OCI-LY7 (cell line): ENCODE measurements around the gene PKD1L1. TPM values are rescaled to one million over a fixed set of nuclear protein-coding genes. Genes with fewer than 3 reads are reported as not detected.

Source experiments
- BruUV-seq: library from RNA; stranded (reverse); fragments of 400-500 nt; replicated peaks from 2 replicates; lab custom pipeline; 2021; lab: Mats Ljungman, UMichigan
- CTCF ChIA-PET: fragments of 300-600 bp; sonication (Branson Sonifier 250); formaldehyde crosslinking; loops from one replicate; lab custom pipeline; 2022; ENCODE audit warnings: antibody characterized with exemption; ENCODE audit not compliant: unreplicated experiment; lab: Charles Lee
- POLR2A ChIA-PET: fragments of 300-600 bp; sonication (Branson Sonifier 250); formaldehyde crosslinking; loops from one replicate; lab custom pipeline; 2022; ENCODE audit warnings: antibody characterized with exemption; lab: Charles Lee
- DNase-seq: peaks from one replicate; pipeline ENCODE4 v3.0.0-alpha.2; 2015; ENCODE audit warnings: low spot score
- H2AFZ ChIP-seq: fragments of 200-600 bp; sonication (generic), shearing (Covaris generic); 2 replicates; pipeline ENCODE4 v1.6.1; 2014; ENCODE audit warnings: mild to moderate bottlenecking, antibody characterized with exemption, low read length, moderate library complexity
- H3K27ac ChIP-seq: fragments of 200-600 bp; sonication (generic); 2 replicates; pipeline ENCODE4 v1.5.1; 2014; ENCODE audit warnings: mixed run types, low read depth, mild to moderate bottlenecking, moderate library complexity, low read length, inconsistent platforms; ENCODE audit not compliant: poor library complexity, severe bottlenecking
- H3K36me3 ChIP-seq: fragments of 200-600 bp; sonication (generic); 2 replicates; pipeline ENCODE4 v1.6.1; 2014; ENCODE audit warnings: mild to moderate bottlenecking, antibody characterized with exemption, low read length, moderate library complexity, mixed read lengths; ENCODE audit not compliant: insufficient read depth
- H3K4me1 ChIP-seq: fragments of 200-600 bp; sonication (generic); 2 replicates; pipeline ENCODE4 v1.5.1; 2014; ENCODE audit warnings: mild to moderate bottlenecking, low read length; ENCODE audit not compliant: insufficient read depth, poor library complexity, severe bottlenecking
- H3K4me2 ChIP-seq: fragments of 200-600 bp; sonication (generic); 2 replicates; pipeline ENCODE4 v1.6.1; 2014; ENCODE audit warnings: mild to moderate bottlenecking, low read length
- H3K4me3 ChIP-seq: fragments of 200-600 bp; sonication (generic); 2 replicates; pipeline ENCODE4 v1.5.1; 2014; ENCODE audit warnings: mild to moderate bottlenecking, low read depth, low read length; ENCODE audit not compliant: poor library complexity, severe bottlenecking
- H3K79me2 ChIP-seq: fragments of 200-600 bp; sonication (generic); 2 replicates; pipeline ENCODE4 v1.6.1; 2016; ENCODE audit warnings: low read depth, mild to moderate bottlenecking, low read length, moderate library complexity, mixed read lengths; ENCODE audit not compliant: insufficient read depth
- H3K9me2 ChIP-seq: fragments of 200-600 bp; sonication (generic); 2 replicates; pipeline ENCODE4 v1.6.1; 2016; ENCODE audit warnings: mild to moderate bottlenecking, low read length, mixed read lengths; ENCODE audit not compliant: insufficient read depth
- H3K9me3 ChIP-seq: fragments of 200-600 bp; sonication (generic); 2 replicates; pipeline ENCODE4 v1.6.1; 2014; ENCODE audit warnings: mild to moderate bottlenecking, mixed run types, low read length, mixed read lengths
- H4K20me1 ChIP-seq: fragments of 200-600 bp; sonication (generic); 2 replicates; pipeline ENCODE4 v1.6.1; 2014; ENCODE audit warnings: mild to moderate bottlenecking, antibody characterized with exemption, low read length, moderate library complexity, mixed read lengths; ENCODE audit not compliant: insufficient read depth
- EZH2phosphoT487 ChIP-seq: fragments of 200-600 bp; sonication (generic); IDR thresholded peaks from 2 replicates; pipeline ENCODE4 v1.6.1; 2018; ENCODE audit warnings: low read depth, borderline replicate concordance, mild to moderate bottlenecking, mixed run types, antibody characterized with exemption, low read length, moderate library complexity, mixed read lengths
- intact Hi-C: fragments of 100-400 bp; cut with micrococcal nuclease; formaldehyde crosslinking; loops from one replicate; pipeline ENCODE4 v1.10.0; 2022; ENCODE audit not compliant: unreplicated experiment
- total RNA-seq, 2 experiments: library from RNA; depleted of rRNA in 1 of 2; stranded (reverse); fragments of >200 nt in 1 of 2; shearing (Covaris generic) in 1 of 2; gene quantifications; 2 replicates each; pipeline ENCODE4 v1.2.3, GENCODE V29; 2014 to 2022
- TF ChIP-seq, protein P1 (sequence below): fragments of 200-600 bp; sonication (generic); conservative IDR thresholded peaks from 2 replicates; pipeline ENCODE4 v1.5.1; 2014; ENCODE audit warnings: mild to moderate bottlenecking, antibody characterized with exemption, low read length, moderate library complexity, mixed read lengths

Gene PKD1L1
- total RNA-seq, 2 experiments from 2014 or later: 0.19 to 0.63 TPM

- H3K9me3 ChIP-seq: no peaks in the 10 kb centered on the region
- H3K4me1 ChIP-seq: peaks cover 9% of the 10 kb centered on the region
- H3K79me2 ChIP-seq: no peaks in the 10 kb centered on the region
- intact Hi-C loops: no loop called here
- CTCF ChIA-PET: interaction anchor here (1.0 kb wide), 1 partner anchor 10 kb away, joined by 3 read pairs; no protein-coding TSS in a partner anchor
- H3K4me3 ChIP-seq: no peak overlapping the region
- no peak overlapping the region for H3K27ac ChIP-seq
- no TSS peak for BruUV-seq
- TF ChIP-seq, protein P1, sequence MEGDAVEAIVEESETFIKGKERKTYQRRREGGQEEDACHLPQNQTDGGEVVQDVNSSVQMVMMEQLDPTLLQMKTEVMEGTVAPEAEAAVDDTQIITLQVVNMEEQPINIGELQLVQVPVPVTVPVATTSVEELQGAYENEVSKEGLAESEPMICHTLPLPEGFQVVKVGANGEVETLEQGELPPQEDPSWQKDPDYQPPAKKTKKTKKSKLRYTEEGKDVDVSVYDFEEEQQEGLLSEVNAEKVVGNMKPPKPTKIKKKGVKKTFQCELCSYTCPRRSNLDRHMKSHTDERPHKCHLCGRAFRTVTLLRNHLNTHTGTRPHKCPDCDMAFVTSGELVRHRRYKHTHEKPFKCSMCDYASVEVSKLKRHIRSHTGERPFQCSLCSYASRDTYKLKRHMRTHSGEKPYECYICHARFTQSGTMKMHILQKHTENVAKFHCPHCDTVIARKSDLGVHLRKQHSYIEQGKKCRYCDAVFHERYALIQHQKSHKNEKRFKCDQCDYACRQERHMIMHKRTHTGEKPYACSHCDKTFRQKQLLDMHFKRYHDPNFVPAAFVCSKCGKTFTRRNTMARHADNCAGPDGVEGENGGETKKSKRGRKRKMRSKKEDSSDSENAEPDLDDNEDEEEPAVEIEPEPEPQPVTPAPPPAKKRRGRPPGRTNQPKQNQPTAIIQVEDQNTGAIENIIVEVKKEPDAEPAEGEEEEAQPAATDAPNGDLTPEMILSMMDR: no peak
- no peak for TF ChIP-seq EZH2phosphoT487
- H3K36me3 ChIP-seq: no peaks in the 10 kb centered on the region
- no peak overlapping the region for H2AFZ ChIP-seq
- no peak for DNase-seq
- no peaks in the 10 kb centered on the region for H4K20me1 ChIP-seq
- POLR2A ChIA-PET: no interaction called here
- H3K4me2 ChIP-seq: no peak overlapping the region
- no peaks in the 10 kb centered on the region for H3K9me2 ChIP-seq
These were observed 116.1 kb downstream of the PKD1L1 start for GRCh38 chr7:47832105-47832715.

GRCh38 chr7:47830015-47830414 is 118.3 kb downstream of the PKD1L1 start:
- Histone ChIP-seq H3K4me1 (peaks cover 9% of the 10 kb centered on the region), H2AFZ (no peak overlapping the region), H3K4me2 (no peak overlapping the region), H3K9me3 (no peaks in the 10 kb centered on the region), H3K79me2 (no peaks in the 10 kb centered on the region), H3K9me2 (no peaks in the 10 kb centered on the region), H3K27ac (no peak overlapping the region), H4K20me1 (no peaks in the 10 kb centered on the region), H3K4me3 (no peak overlapping the region), H3K36me3 (no peaks in the 10 kb centered on the region)
- CTCF ChIA-PET: no interaction called here
- intact Hi-C loops: no loop called here
- TF ChIP-seq, protein P1: no peak
- no peak for TF ChIP-seq EZH2phosphoT487
- DNase-seq: no peak
- POLR2A ChIA-PET: interaction anchor here (0.9 to 1.2 kb wide), 2 partner anchors 321 to 458 kb away, joined by 3 read pairs; no protein-coding TSS in a partner anchor
- BruUV-seq: no TSS peak

GRCh38 chr7:47827871-47828270 is 120.4 kb downstream of the PKD1L1 start:
- Histone ChIP-seq H3K4me1 (peaks cover under 1% of the 10 kb centered on the region), H3K4me2 (no peak overlapping the region), H3K36me3 (no peaks in the 10 kb centered on the region), H3K27ac (no peak overlapping the region), H2AFZ (no peak overlapping the region), H3K4me3 (no peak overlapping the region), H4K20me1 (no peaks in the 10 kb centered on the region), H3K9me2 (no peaks in the 10 kb centered on the region), H3K9me3 (no peaks in the 10 kb centered on the region), H3K79me2 (no peaks in the 10 kb centered on the region)
- TF ChIP-seq, protein P1: no peak
- no peak for TF ChIP-seq EZH2phosphoT487
- intact Hi-C loops: no loop called here
- CTCF ChIA-PET: no interaction called here
- POLR2A ChIA-PET: no interaction called here
- DNase-seq: no peak
- no TSS peak for BruUV-seq
